ENCODE results near the gene CPD.
A peak's percentile ranks its signal among the peaks of the same experiment; 100 is the strongest.
"Not testable (repeated sequence)": the region's sequence is repeated elsewhere in the genome, so short reads cannot be mapped to it uniquely, and the experiment has no call there.

CPD gene

DNA sequence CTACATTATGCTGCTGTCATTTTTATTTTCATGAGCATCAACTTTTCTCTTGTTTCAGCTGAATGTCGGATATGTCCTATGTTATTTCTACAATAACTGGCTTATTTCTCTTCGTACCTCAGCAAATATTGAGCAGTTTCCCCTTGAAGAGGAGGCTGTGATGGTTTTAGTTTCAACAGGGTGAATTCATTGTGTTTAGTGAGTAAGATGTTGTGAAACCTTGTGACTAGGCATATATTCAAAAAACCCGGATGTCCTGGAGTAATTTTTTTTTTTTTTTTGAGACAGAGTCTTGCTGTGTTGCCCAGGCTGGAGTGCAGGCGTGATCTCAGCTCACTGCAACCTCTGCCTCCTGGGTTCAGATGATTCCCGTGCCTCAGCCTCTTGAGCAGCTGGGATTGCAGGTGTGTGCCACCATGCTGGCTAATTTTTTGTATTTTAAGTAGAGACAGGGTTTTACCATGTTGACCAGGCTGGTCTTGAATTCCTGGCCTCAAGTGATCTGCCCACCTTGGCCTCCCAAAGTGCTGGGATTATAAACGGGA is 11.1 kb downstream of the CPD start:
- no peak for FAIRE-seq

- no peak for FAIRE-seq
Measured at GRCh38 chr17:30391534-30391933, 12.8 kb downstream of the CPD start.

DNA sequence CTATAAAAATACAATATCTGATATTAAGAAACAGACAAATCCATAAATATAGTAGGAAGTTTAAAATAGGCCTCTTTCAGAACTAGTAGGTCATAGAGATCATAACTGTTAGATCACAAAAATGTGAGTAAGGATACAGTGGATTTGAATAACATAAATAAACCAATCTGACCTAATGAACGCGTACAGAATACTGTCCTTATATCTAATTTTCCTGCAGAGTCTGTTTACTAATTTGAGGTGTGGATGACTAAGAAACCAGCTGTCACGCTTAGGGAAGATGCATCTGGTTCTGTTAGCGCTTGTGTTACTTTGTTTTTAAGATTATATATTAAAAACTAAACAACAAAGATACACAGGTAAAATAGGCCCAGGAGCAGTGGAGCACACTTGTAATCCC is 14.8 kb downstream of the CPD start:
- FAIRE-seq, result no peak

DNA sequence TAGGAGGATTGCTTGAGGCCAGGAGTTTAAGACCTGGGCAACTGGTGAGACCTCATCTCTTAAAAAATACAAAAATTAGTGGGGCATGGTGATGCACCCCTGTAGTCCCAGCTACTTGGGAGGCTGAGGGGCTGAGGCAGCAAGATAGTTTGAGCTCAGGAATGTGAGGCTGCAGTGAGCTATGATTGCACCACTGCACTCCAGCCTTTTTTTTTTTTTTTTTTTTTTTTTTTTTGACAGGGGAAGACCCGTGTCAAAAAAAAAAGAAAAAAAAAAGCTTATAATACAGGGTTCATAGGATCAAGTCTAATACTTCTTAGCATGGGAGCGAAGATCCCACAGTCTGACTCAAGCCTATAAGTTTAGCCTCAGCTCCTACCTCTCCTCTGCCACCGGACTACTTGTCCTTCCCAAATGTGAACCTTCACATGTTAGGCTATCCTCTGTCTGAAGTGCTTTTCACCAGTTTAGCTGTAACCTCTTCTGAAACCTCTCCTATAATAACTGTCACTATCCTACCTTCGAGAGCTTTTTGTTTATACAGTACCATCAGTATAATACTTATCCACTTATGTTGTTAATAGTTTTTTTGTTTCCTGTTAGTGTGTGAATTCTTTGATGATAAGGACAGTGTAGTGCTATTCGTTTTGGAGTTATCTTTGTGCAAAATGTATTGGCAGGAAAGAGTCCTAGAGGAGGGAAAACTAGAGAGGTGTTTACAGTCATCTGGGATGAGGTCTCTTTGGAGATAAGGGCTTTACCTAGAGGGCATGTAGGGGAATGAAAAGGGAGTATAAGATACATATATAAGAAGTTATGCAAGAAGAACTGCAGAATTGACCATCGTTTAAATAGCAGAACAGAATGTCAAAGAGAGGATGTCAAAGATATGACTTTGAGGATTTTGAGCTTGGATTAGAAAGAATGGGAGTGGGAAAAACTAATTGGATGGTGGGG is 15.5 kb downstream of the CPD start:
- no peak for FAIRE-seq

DNA sequence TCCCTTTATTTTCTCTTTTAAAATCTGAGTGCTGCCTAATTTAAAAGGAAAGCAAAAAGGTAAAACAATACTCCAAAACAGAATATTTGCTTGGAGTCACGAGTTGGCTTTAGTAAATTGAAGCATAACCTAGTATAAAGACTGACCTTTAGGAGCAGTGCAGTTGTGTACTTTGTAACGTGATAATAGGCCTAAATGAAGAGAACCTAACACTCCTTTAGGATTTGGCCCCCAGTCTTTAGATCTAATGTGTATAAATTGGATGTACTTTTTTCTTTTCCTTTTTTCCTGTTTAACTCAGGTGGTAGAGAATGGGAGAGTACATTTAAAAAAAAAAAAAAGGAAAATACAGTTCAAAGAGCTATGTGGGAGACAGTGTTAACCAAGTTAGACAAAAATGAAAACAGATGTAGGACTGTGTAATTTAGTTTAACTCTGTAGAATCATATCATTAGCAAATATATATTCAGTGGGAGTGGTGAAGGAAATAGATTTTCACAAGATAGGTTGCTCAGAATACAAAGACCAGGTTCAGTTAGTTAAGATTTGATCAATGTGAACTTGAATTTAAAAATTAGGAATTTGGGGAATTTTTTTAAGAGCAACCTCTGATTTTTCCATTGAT is 16.8 kb downstream of the CPD start:
- FAIRE-seq, result no peak

- FAIRE-seq, result no peak
Measured at GRCh38 chr17:30396129-30396528, 17.4 kb downstream of the CPD start.

DNA sequence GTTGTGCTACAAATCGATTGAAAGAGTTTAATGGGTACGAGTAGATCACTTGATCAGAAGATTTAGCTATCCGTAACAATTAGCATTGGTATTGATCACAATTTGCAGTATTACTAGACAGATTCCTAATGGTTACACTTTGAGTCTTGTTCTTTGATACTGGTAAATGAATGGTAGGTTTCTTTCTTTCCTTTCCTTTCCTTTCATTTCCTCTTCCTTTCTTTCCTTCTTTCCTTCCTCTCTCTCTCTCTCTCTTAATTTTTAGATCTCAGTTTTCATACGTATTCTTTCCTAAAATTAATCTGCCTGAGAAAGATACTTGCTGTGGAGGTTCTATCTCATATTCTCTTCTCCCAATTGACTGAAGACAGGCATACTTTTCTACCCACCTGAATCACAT is 17.9 kb downstream of the CPD start:
- no peak for FAIRE-seq

- peak; percentile 62 for FAIRE-seq
Measured at GRCh38 chr17:30398328-30399041, 19.8 kb downstream of the CPD start.

DNA sequence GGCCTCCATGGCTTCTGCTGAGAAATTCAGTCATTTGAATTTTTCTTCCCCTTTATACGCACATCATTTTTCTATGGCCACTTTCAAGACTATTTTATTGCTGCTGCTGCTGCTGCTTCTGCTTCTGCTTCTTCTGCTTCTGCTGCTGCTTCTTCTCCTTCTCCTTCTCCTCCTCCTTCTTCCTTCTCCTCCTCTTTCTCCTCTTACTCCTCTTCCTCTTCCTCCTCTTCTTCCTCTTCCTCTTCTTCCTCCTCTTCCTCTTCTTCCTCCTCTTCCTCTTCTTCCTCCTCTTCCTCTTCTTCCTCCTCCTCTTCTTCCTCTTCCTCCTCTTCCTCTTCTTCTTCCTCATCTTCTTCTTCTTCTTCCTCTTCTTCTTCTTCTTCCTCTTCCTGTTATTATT is 22.4 kb downstream of the CPD start:
- FAIRE-seq, result no peak

GRCh38 chr17:30405161-30405560 is 26.4 kb downstream of the CPD start:
- FAIRE-seq, result no peak

GRCh38 chr17:30410627-30411026 is 31.9 kb downstream of the CPD start:
- FAIRE-seq, result not testable (repeated sequence)

DNA sequence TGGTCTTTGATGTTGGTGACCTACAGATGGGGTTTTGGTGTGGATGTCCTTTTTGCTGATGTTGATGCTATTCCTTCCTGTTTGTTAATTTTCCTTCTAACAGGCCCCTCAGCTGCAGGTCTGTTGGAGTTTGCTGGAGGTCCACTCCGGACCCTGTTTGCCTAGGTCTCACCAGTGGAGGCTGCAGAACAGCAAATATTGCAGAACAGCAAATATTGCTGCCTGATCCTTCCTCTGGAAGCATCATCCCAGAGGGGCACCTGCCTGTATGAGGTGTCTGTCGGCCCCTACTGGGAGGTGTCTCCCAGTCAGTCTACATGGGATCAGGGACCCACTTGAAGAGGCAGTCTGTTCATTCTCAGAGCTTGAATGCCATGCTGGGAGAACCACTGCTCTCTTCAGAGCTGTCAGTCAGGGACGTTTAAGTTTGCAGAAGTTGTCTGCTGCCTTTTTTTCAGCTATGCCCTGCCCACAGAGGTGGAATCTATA is 33.3 kb downstream of the CPD start:
- FAIRE-seq, result not testable (repeated sequence)

DNA sequence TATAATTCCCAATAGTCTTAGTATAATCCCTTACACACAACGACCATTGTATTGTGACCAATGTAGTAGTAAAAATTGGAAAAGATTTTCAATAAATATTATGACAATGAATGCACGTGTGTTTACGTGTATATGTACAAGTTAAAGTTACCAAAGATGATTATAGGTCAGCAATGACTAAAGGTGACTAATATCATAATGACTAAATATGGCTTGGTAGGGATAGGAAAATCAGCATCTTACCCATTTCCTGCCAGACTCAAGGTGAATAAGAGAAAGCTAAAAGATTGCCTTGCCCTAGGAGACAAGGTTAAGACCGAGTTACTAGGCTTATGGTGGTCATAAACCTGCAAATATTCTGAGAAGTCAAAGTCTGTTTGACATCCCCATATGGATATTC is 34.4 kb downstream of the CPD start:
- no peak for FAIRE-seq

- no peak for FAIRE-seq
Measured at GRCh38 chr17:30414486-30414885, 35.8 kb downstream of the CPD start.

GRCh38 chr17:30415491-30415890 is 36.8 kb downstream of the CPD start:
- FAIRE-seq, result no peak

GRCh38 chr17:30418070-30418469 is 39.3 kb downstream of the CPD start:
- FAIRE-seq, result not testable (repeated sequence)

DNA sequence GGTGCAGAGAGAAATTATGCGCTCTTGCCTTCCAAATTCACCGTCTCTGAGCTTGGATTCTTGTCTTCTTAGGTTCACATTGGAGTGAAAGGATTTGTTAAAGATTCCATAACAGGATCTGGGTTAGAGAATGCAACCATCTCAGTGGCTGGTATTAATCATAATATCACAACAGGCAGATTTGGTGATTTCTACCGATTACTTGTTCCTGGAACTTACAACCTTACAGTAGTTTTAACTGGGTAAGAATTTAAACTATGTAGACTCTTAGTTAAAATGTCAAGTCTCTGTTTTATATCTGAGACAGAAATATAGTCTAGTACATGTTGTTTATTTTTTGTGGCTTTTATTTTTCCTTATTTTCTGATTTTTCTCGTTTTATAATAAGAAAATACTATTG is 42.9 kb downstream of the CPD start:
- no peak for FAIRE-seq

- no peak for FAIRE-seq
Measured at GRCh38 chr17:30422171-30422570, 43.4 kb downstream of the CPD start.

- FAIRE-seq, result no peak
Measured at GRCh38 chr17:30424471-30424870, 45.7 kb downstream of the CPD start.

- FAIRE-seq, result no peak
Measured at GRCh38 chr17:30426292-30426691, 47.6 kb downstream of the CPD start.

GRCh38 chr17:30427611-30428010 is 48.9 kb downstream of the CPD start:
- no peak for FAIRE-seq

- no peak for FAIRE-seq
Measured at GRCh38 chr17:30429155-30429554, 50.4 kb downstream of the CPD start.

- no peak for FAIRE-seq
Measured at GRCh38 chr17:30433514-30433913, 54.8 kb downstream of the CPD start.

All from colon (tissue), 2 donors.